Right lobe of liver (tissue), 4 donors: ENCODE results near the gene TPRN.

ENCODE experiments used
- POLR2A ChIP-seq: fragments of 450-650 bp; IDR thresholded peaks from one replicate; pipeline ENCODE4 v1.6.1; 2017; ENCODE audit warnings: antibody characterized with exemption, mild to moderate bottlenecking
- TF ChIP-seq, protein P1 (sequence below), 4 donors: fragments of 200-600 bp in 3 of 4; fragments of 450-650 bp in 1 of 4; IDR thresholded peaks; one replicate each; pipeline versions ENCODE4 v1.5.1 to v1.8.0; 2016 to 2022; ENCODE audit warnings: antibody characterized with exemption in 4 of 4, mild to moderate bottlenecking in 2 of 4
- donor health status: DM: no; HTN: no; CAD: no.
- donor health status: DM: no; HTN: no; CAD: no.
- donor health status: DM: no; HTN: yes; CAD: no.

DNA sequence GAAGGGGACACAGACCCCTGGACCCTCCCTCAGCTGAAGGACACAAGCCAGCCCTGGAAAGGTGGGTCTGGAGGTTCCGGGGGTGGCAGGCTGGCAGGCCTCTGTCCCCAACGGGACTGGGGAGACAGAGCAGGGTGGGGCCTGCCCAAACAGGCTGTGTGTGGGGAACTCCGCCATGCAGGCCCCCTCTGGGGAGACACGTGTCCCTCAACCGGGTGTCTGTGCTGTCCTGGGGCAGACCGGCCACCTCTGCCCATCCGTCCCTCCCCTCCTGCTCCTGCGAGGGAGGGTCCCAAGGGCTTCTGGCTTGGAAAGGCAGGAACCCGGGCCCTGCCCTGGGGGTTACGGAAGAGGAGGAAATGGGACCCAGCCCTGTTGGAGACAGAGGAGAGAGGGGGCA is 31.6 kb upstream of the TPRN start:
- TF ChIP-seq, protein P1, sequence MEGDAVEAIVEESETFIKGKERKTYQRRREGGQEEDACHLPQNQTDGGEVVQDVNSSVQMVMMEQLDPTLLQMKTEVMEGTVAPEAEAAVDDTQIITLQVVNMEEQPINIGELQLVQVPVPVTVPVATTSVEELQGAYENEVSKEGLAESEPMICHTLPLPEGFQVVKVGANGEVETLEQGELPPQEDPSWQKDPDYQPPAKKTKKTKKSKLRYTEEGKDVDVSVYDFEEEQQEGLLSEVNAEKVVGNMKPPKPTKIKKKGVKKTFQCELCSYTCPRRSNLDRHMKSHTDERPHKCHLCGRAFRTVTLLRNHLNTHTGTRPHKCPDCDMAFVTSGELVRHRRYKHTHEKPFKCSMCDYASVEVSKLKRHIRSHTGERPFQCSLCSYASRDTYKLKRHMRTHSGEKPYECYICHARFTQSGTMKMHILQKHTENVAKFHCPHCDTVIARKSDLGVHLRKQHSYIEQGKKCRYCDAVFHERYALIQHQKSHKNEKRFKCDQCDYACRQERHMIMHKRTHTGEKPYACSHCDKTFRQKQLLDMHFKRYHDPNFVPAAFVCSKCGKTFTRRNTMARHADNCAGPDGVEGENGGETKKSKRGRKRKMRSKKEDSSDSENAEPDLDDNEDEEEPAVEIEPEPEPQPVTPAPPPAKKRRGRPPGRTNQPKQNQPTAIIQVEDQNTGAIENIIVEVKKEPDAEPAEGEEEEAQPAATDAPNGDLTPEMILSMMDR (IDR thresholded peaks at IDR 0.05), result no peak
- TF ChIP-seq POLR2A, result no peak
